ENCODE data around the gene DNM3. TPM values are rescaled to one million over a fixed set of nuclear protein-coding genes. Genes with fewer than 3 reads are reported as not detected.

DNM3 gene
- total RNA-seq, 1 experiment from 2014 or later, result 2.7 TPM

DNA sequence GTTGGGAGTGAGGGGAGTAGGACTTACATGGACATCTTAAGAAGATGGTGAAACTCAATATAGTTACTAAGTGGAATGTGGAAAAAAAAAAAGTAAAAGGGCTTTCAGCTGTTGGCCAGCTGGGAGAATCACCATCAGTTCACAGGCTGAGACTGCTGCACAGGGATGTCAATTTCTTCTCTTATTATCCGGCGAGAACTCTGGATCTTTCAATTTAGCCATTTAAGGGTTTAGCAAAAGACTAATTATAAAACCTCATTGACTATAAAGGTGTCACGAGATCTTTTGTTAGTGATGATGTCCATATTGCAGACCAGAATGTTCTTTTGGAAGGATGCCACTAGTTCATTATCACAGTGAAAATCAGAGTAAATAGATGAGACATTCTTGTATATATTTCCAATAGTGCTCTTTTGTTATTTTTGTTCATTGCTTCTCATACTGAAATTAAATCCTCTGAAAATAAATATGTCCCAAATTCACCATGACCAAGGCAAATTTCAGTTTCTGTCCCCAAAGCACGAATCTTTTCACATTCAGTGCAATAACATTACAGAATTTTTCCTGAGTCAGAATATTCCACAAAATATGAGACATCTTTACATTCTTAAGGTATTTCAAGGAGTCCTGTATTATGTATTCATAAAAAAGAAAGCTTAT, 266.1 kb downstream of the DNM3 start:
- H3K23me2 ChIP-seq (ENCODE audit: insufficient read length, low read depth, low read length, poor library complexity, severe bottlenecking), result no peaks in the 10 kb centered on the region
- Mint-ChIP-seq H3K9me3 (no peaks in the 10 kb centered on the region), H3K27ac (no peak overlapping the region), H3K4me1 (no peaks in the 10 kb centered on the region), H3K36me3 (ENCODE audit: insufficient read depth in 1 of 3, low read depth in 3 of 3) (peaks cover 0 to 2% (median 0%) of the 10 kb centered on the region in 3 experiments; a peak in 2 of 7 replicates), H3K4me3 (no peak overlapping the region), H3K27me3 (ENCODE audit: low read depth) (no peaks in the 10 kb centered on the region)
- no peak overlapping the region for H2BK5ac ChIP-seq (ENCODE audit: insufficient read length, low read length)
- H3K79me2 ChIP-seq (ENCODE audit: insufficient read depth, low read length), result no peaks in the 10 kb centered on the region
- H3K56ac ChIP-seq (ENCODE audit: insufficient read length, low read depth, low read length), result no peak overlapping the region
- H3K14ac ChIP-seq (ENCODE audit: insufficient read depth, low read length), result no peak overlapping the region
- TF ChIP-seq, protein P1, sequence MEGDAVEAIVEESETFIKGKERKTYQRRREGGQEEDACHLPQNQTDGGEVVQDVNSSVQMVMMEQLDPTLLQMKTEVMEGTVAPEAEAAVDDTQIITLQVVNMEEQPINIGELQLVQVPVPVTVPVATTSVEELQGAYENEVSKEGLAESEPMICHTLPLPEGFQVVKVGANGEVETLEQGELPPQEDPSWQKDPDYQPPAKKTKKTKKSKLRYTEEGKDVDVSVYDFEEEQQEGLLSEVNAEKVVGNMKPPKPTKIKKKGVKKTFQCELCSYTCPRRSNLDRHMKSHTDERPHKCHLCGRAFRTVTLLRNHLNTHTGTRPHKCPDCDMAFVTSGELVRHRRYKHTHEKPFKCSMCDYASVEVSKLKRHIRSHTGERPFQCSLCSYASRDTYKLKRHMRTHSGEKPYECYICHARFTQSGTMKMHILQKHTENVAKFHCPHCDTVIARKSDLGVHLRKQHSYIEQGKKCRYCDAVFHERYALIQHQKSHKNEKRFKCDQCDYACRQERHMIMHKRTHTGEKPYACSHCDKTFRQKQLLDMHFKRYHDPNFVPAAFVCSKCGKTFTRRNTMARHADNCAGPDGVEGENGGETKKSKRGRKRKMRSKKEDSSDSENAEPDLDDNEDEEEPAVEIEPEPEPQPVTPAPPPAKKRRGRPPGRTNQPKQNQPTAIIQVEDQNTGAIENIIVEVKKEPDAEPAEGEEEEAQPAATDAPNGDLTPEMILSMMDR (conservative IDR thresholded peaks at IDR 0.05), result no peak
- no peaks in the 10 kb centered on the region for H4K20me1 ChIP-seq (ENCODE audit: control insufficient read depth, insufficient read depth, insufficient read length)
- H3K27ac ChIP-seq (ENCODE audit: insufficient read length, low read depth, low read length), result no peak overlapping the region
- no CpG with 5 or more reads among the region's 4 CpGs for WGBS (ENCODE audit: extremely low coverage, insufficient read length, low lambda C conversion rate)
- no peak overlapping the region for H3K18ac ChIP-seq (ENCODE audit: insufficient read length, low read depth, low read length)
- no peak overlapping the region for H2BK120ac ChIP-seq (ENCODE audit: low read depth, low read length, poor library complexity, severe bottlenecking)
- no peak overlapping the region for H3K23ac ChIP-seq (ENCODE audit: insufficient read length, low read depth, low read length)
- no peak for DNase-seq
- H3T11ph ChIP-seq (ENCODE audit: low read length), result no peak overlapping the region
- no peaks in the 10 kb centered on the region; the same call in 1 of the 2 replicates for H3K4me1 ChIP-seq (ENCODE audit: insufficient read depth, low read length)
- no peak overlapping the region for H3K4me2 ChIP-seq (ENCODE audit: insufficient read depth, insufficient read length, low read length)
- H2AFZ ChIP-seq (ENCODE audit: low read length), result no peak overlapping the region
- H4K5ac ChIP-seq (ENCODE audit: insufficient read length, low read depth, low read length), result no peak overlapping the region
- H2BK15ac ChIP-seq (ENCODE audit: low read depth, low read length), result no peak overlapping the region
- no peak overlapping the region for H4K8ac ChIP-seq (replicated peaks; ENCODE audit: insufficient read length, low read depth, low read length)
- H2AK5ac ChIP-seq (ENCODE audit: insufficient read length, low read length), result no peak overlapping the region
- H2BK20ac ChIP-seq (ENCODE audit: low read depth, low read length, poor library complexity, severe bottlenecking), result no peak overlapping the region
- H3K79me1 ChIP-seq (ENCODE audit: insufficient read depth, low read depth, low read length, poor library complexity, severe bottlenecking), result no peaks in the 10 kb centered on the region
- no peak overlapping the region for H3K9ac ChIP-seq (ENCODE audit: extremely low read depth, insufficient read length, low read length)
- no peak overlapping the region for H3K4ac ChIP-seq (ENCODE audit: low read depth, low read length)
- H3K27me3 ChIP-seq (ENCODE audit: insufficient read depth, low read length), result no peaks in the 10 kb centered on the region
- H2BK12ac ChIP-seq (ENCODE audit: insufficient read length, low read depth, low read length), result no peak overlapping the region
- H3K9me3 ChIP-seq (ENCODE audit: control insufficient read depth, low read depth, low read length), result no peaks in the 10 kb centered on the region
- H4K91ac ChIP-seq (ENCODE audit: insufficient read length, low read depth, low read length), result no peak overlapping the region
